ENCODE data around the gene WNT5B. TPM values are rescaled to one million over a fixed set of nuclear protein-coding genes. Genes with fewer than 3 reads are reported as not detected.

WNT5B gene
- total RNA-seq, 1 donor from 2014 or later: 88.7 TPM

DNA sequence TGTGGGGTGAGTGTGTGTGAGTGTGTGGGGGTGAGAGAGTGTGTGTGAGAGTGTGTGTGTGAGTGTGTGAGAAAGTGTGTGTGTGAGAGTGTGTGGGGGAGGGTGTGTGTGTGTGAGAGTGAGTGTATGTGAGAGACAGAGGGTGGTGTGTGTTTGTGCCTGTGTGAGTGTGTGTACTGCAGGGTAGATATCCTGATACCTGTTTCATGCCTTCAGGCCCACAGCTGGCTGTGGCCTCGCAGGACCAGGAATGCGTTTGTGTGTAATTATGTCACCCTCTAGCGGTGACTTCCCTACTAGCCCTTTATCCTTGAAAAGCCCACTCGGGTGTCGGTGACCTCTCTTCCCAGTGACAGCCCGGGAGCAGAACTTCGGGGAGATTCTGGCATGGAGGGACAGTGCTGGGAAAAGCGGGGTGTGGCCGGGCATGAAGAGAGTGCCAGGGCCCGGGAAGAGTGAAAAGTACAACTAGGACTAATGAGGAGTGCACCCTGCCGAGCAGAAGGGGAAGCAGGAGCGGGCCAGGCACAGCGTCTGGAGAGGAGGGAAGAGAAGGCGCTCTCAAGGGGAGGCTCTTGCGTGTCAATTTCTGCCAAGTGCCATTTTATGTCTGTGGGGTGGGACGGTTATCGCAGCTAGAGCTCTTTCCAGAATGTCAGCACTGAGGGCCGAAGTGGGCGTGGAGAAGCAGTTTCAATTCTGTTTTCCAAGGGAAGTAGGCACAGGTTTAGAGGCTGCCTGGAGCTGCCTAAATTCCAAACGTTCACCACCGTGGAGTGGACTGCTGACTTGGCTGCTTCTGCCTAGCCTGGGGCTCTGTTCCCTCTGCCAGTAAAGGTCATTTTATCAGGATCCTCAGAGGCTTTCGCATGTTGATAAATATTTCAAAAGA is 23.7 kb upstream of the WNT5B start:
- no peaks in the 10 kb centered on the region for H3K36me3 Mint-ChIP-seq (ENCODE audit: unreplicated experiment)
- H3K9me3 Mint-ChIP-seq (ENCODE audit: unreplicated experiment): no peaks in the 10 kb centered on the region
- TF ChIP-seq, protein P1, sequence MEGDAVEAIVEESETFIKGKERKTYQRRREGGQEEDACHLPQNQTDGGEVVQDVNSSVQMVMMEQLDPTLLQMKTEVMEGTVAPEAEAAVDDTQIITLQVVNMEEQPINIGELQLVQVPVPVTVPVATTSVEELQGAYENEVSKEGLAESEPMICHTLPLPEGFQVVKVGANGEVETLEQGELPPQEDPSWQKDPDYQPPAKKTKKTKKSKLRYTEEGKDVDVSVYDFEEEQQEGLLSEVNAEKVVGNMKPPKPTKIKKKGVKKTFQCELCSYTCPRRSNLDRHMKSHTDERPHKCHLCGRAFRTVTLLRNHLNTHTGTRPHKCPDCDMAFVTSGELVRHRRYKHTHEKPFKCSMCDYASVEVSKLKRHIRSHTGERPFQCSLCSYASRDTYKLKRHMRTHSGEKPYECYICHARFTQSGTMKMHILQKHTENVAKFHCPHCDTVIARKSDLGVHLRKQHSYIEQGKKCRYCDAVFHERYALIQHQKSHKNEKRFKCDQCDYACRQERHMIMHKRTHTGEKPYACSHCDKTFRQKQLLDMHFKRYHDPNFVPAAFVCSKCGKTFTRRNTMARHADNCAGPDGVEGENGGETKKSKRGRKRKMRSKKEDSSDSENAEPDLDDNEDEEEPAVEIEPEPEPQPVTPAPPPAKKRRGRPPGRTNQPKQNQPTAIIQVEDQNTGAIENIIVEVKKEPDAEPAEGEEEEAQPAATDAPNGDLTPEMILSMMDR (IDR thresholded peaks at IDR 0.05): peak; percentile 81
- H3K4me3 Mint-ChIP-seq (ENCODE audit: unreplicated experiment): peak overlapping the region; percentile 84
- peak; percentile 87 for DNase-seq (ENCODE audit: extremely low spot score, unreplicated experiment)
- no peaks in the 10 kb centered on the region for H3K27me3 Mint-ChIP-seq (ENCODE audit: unreplicated experiment)
- peaks cover 63% of the 10 kb centered on the region for H3K4me1 Mint-ChIP-seq (ENCODE audit: unreplicated experiment)
- H3K27ac Mint-ChIP-seq (ENCODE audit: unreplicated experiment): peak overlapping the region; percentile 97

DNA sequence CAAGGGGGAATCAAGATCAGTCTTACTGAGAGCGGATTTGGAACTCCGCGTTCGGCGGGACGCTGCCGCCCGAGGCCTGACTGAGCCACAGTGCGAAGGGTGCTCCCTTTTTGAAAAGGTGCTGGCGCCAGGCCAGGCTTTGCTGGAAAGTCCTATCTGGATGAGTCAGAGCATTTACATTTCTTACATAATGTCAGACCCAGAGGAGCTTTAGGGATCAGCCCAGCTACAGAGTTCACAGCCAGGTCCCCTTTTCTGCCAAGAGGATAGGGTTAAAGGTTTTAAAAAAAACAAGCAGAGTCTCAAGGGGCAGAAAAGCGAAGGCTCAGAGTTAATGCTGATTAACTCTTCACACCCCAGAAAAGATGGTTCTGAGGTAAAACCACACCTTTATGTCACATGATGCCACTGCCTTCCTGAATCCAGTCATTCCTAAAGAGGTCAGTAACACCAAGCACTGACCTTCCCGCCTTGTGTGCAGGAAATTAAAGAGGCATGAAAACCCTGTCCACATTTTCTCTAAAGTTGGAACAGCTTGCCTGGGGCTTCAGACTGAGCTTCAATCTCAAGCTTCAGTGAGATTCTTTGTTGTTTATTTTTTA is 22.9 kb upstream of the WNT5B start:
- peaks cover 64% of the 10 kb centered on the region for H3K4me1 Mint-ChIP-seq (ENCODE audit: unreplicated experiment)
- no peaks in the 10 kb centered on the region for H3K9me3 Mint-ChIP-seq (ENCODE audit: unreplicated experiment)
- DNase-seq (ENCODE audit: extremely low spot score, unreplicated experiment): peak; percentile 91
- peak overlapping the region; percentile 97 for H3K27ac Mint-ChIP-seq (ENCODE audit: unreplicated experiment)
- peak overlapping the region; percentile 84 for H3K4me3 Mint-ChIP-seq (ENCODE audit: unreplicated experiment)
- no peaks in the 10 kb centered on the region for H3K27me3 Mint-ChIP-seq (ENCODE audit: unreplicated experiment)
- TF ChIP-seq, protein P1 (IDR thresholded peaks at IDR 0.05): no peak
- H3K36me3 Mint-ChIP-seq (ENCODE audit: unreplicated experiment): no peaks in the 10 kb centered on the region

DNA sequence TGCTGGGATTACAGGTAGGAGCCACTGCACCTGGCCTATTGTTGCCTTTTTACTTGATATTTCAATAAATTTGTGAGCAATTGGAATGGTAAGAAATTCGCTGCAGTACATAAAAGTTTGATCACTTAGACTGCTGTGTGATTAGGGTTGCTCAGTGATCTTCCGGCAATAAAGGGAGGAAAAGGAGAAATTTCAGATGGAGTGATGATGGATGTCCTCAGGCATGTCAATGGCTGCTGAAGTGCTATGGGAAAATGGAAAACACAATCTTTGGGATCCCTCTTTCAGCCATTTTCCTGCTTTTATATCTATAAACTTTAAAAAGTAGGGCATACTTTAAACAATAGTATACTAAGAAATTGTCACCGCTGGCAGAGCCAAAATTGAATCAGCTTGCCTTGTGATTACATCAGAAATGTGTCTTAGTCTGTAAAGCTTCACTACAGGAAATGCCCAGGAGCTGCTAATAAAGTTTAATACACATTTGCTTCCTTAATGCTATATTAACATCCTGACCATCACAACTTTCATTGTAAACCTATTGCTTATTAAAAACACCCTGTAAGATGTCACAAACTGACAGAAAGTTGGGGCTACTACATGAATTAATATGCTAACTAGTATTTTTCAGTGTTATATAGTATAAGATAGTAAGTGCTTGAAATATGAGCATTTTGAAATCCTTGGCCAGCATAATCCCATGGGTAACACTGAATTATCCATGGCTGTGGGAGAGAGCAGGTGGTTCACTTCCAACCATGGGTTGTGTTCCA is 20.9 kb upstream of the WNT5B start:
- TF ChIP-seq, protein P1 (IDR thresholded peaks at IDR 0.05): no peak
- peak overlapping the region; percentile 86 for H3K27ac Mint-ChIP-seq (ENCODE audit: unreplicated experiment)
- DNase-seq (ENCODE audit: extremely low spot score, unreplicated experiment): no peak
- no peak overlapping the region for H3K4me3 Mint-ChIP-seq (ENCODE audit: unreplicated experiment)
- no peaks in the 10 kb centered on the region for H3K27me3 Mint-ChIP-seq (ENCODE audit: unreplicated experiment)
- peaks cover 73% of the 10 kb centered on the region for H3K4me1 Mint-ChIP-seq (ENCODE audit: unreplicated experiment)
- no peaks in the 10 kb centered on the region for H3K36me3 Mint-ChIP-seq (ENCODE audit: unreplicated experiment)
- no peaks in the 10 kb centered on the region for H3K9me3 Mint-ChIP-seq (ENCODE audit: unreplicated experiment)

DNA sequence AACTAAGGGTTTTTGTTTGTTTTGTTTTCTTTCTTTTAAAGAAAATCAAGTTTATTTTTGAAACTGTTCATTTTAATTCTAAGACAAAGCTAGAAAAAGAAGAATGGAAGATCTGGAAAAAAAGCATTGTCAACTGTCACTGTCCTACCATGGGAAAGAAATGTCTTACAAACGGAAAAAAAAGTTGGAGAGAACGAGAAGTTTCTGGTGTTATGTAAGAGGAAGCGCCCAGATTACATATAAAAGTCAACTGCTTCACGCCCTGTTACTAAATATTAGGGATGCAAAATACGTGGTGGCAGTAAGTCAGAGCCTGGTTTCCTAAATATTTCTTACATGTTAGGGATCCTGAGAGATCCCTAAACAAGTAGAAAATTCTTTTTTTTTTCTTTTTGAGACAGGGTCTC is 20.3 kb upstream of the WNT5B start:
- no peaks in the 10 kb centered on the region for H3K27me3 Mint-ChIP-seq (ENCODE audit: unreplicated experiment)
- peaks cover 72% of the 10 kb centered on the region for H3K4me1 Mint-ChIP-seq (ENCODE audit: unreplicated experiment)
- no peak for DNase-seq (ENCODE audit: extremely low spot score, unreplicated experiment)
- TF ChIP-seq, protein P1 (IDR thresholded peaks at IDR 0.05): no peak
- H3K9me3 Mint-ChIP-seq (ENCODE audit: unreplicated experiment): no peaks in the 10 kb centered on the region
- no peaks in the 10 kb centered on the region for H3K36me3 Mint-ChIP-seq (ENCODE audit: unreplicated experiment)
- H3K27ac Mint-ChIP-seq (ENCODE audit: unreplicated experiment): peak overlapping the region; percentile 86
- no peak overlapping the region for H3K4me3 Mint-ChIP-seq (ENCODE audit: unreplicated experiment)

All from osteocyte (in vitro differentiated cells).